Fibroblast of lung (primary cell): Measurements from ENCODE around the gene PIP4P1. TPM values are rescaled to one million over a fixed set of nuclear protein-coding genes. Genes with fewer than 3 reads are reported as not detected.
A peak's percentile ranks its signal among the peaks of the same experiment; 100 is the strongest.

Experiments used
- DNase-seq, 2 donors: peaks; one replicate each; pipeline versions ENCODE4 v3.0.0 to v3.0.0-alpha.2; 2010; ENCODE audit warnings: low read depth in 2 of 2
- H2AFZ ChIP-seq: 2 replicates; pipeline ENCODE4 v1.5.1; 2012; ENCODE audit warnings: low read length, control low read depth, inconsistent platforms
- H3K27ac ChIP-seq: 2 replicates; pipeline ENCODE4 v1.5.1; 2011; ENCODE audit warnings: low read length, control low read depth; ENCODE audit not compliant: insufficient read depth
- H3K27me3 ChIP-seq: 2 replicates; pipeline ENCODE4 v1.5.1; 2011; ENCODE audit warnings: mild to moderate bottlenecking, low read length; ENCODE audit not compliant: control insufficient read depth, insufficient read depth
- H3K36me3 ChIP-seq: 2 replicates; pipeline ENCODE4 v1.5.1; 2011; ENCODE audit warnings: low read length; ENCODE audit not compliant: control insufficient read depth, insufficient read depth
- H3K4me1 ChIP-seq: 2 replicates; pipeline ENCODE4 v1.5.1; 2011; ENCODE audit warnings: low read length; ENCODE audit not compliant: control insufficient read depth, insufficient read depth; ENCODE audit errors: extremely low read depth
- H3K4me2 ChIP-seq: 2 replicates; pipeline ENCODE4 v1.5.1; 2011; ENCODE audit warnings: low read length, control low read depth; ENCODE audit not compliant: insufficient read depth; ENCODE audit errors: extremely low read depth
- H3K4me3 ChIP-seq, 4 experiments: fragments of 200-600 bp in 1 of 4; sonication (generic) in 1 of 4; replicated peaks in 1 of 4; 2 replicates each; pipeline ENCODE4 v1.5.1; 2011 to 2016; ENCODE audit warnings: low read length in 4 of 4, low read depth in 3 of 4, mild to moderate bottlenecking in 3 of 4, control low read depth in 2 of 4, inconsistent platforms in 1 of 4, mixed read lengths in 1 of 4; ENCODE audit not compliant: insufficient read depth in 1 of 4; ENCODE audit errors: control extremely low read depth in 1 of 4
- H3K79me2 ChIP-seq: 2 replicates; pipeline ENCODE4 v1.5.1; 2012; ENCODE audit warnings: mild to moderate bottlenecking, low read length, inconsistent platforms; ENCODE audit not compliant: control insufficient read depth, insufficient read depth
- H3K9ac ChIP-seq: 2 replicates; pipeline ENCODE4 v1.5.1; 2011; ENCODE audit warnings: mild to moderate bottlenecking, low read length, control low read depth; ENCODE audit not compliant: insufficient read depth
- H3K9me3 ChIP-seq: 2 replicates; pipeline ENCODE4 v1.5.1; 2012; ENCODE audit warnings: low read depth, low read length; ENCODE audit not compliant: control insufficient read depth, insufficient read depth
- H4K20me1 ChIP-seq: 2 replicates; pipeline ENCODE4 v1.5.1; 2011; ENCODE audit warnings: low read length; ENCODE audit not compliant: control insufficient read depth, insufficient read depth; ENCODE audit errors: extremely low read depth
- EZH2 ChIP-seq: IDR thresholded peaks from 2 replicates; pipeline ENCODE4 v1.5.1; 2012; ENCODE audit warnings: low read length, control low read depth, mild to moderate bottlenecking; ENCODE audit errors: missing control alignments
- polyA plus RNA-seq, 2 donors: library from polyadenylated mRNA; depleted of rRNA in 1 of 2; stranded (reverse) in 1 of 2; unstranded in 1 of 2; fragments of >200 nt; gene quantifications; 2 replicates each; pipeline ENCODE4 v1.2.1, GENCODE V29; 2011 to 2012; ENCODE audit warnings: missing spikeins in 1 of 2
- total RNA-seq: library from RNA; depleted of rRNA; stranded (reverse); fragments of >200 nt; gene quantifications from 2 replicates; pipeline ENCODE4 v1.2.1, GENCODE V29; 2014
- TF ChIP-seq, protein P1 (sequence below), 2 donors: IDR thresholded peaks in 1 of 2; conservative IDR thresholded peaks in 1 of 2; 1 replicate in 1 of 2; 2 replicates in 1 of 2; pipeline ENCODE4 v1.5.1; 2011 to 2012; ENCODE audit warnings: low read length in 2 of 2, control low read depth in 1 of 2, inconsistent platforms in 1 of 2, low read depth in 1 of 2, mild to moderate bottlenecking in 1 of 2

The PIP4P1 gene
- total and polyA plus RNA-seq, 2 donors (not counting 1 experiment from before 2014, with no cell fraction given) = 30.9 to 34.9 TPM

DNA sequence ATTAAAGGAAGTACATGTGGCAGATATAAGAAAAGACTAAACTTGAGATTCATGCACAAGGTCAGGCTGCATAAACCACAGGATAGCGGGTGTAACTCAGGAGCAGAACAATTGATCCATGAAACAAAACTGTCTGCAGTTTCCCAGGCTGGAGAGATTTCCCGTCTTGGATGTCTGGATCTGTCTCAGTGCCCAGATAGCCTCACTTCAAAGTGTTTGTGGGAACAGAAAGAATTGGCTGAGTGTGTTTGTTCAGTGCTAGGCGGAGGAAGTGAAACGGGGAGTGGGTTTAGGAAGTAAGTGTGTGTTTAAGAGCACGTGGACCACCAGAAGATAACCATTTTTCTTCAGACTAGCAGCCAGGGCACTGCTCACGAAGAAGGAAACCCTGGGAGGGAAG, 42.7 kb upstream of the PIP4P1 start:
- DNase-seq = no peak
- Histone ChIP-seq H4K20me1 (no peaks in the 10 kb centered on the region), H3K4me3 (no peak overlapping the region), H3K4me2 (no peak overlapping the region), H3K27me3 (no peaks in the 10 kb centered on the region), H2AFZ (no peak overlapping the region), H3K9me3 (no peaks in the 10 kb centered on the region), H3K4me1 (no peaks in the 10 kb centered on the region), H3K9ac (no peak overlapping the region), H3K27ac (no peak overlapping the region), H3K36me3 (no peaks in the 10 kb centered on the region), H3K79me2 (no peaks in the 10 kb centered on the region)
- TF ChIP-seq, protein P1, sequence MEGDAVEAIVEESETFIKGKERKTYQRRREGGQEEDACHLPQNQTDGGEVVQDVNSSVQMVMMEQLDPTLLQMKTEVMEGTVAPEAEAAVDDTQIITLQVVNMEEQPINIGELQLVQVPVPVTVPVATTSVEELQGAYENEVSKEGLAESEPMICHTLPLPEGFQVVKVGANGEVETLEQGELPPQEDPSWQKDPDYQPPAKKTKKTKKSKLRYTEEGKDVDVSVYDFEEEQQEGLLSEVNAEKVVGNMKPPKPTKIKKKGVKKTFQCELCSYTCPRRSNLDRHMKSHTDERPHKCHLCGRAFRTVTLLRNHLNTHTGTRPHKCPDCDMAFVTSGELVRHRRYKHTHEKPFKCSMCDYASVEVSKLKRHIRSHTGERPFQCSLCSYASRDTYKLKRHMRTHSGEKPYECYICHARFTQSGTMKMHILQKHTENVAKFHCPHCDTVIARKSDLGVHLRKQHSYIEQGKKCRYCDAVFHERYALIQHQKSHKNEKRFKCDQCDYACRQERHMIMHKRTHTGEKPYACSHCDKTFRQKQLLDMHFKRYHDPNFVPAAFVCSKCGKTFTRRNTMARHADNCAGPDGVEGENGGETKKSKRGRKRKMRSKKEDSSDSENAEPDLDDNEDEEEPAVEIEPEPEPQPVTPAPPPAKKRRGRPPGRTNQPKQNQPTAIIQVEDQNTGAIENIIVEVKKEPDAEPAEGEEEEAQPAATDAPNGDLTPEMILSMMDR (conservative IDR thresholded peaks at IDR 0.05 in 1 of 2, IDR thresholded peaks at IDR 0.05 in 1 of 2; ENCODE audit: low read depth in 1 of 2, low read length in 2 of 2) = no peak
- no peak for TF ChIP-seq EZH2

DNA sequence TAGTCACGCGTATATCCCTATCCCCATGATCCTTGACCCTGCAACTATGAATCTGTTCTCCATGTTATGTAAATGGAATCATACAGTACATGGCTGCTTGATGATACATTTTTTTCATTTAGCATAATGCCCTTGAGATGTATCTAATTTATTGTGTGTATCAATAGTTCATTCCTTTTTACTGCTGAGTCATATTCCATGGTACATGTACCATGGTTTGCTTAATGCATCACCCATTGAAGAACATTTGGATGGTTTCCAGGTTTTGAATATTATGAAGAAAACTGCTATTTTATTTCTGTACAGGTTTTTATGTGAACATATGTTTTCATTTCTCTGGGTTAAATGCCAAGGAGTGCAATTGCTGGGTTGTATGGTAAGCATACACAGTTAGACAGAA, 40.1 kb upstream of the PIP4P1 start:
- Histone ChIP-seq H3K79me2 (no peaks in the 10 kb centered on the region), H3K9ac (no peak overlapping the region), H3K9me3 (no peaks in the 10 kb centered on the region), H4K20me1 (no peaks in the 10 kb centered on the region), H3K27me3 (no peaks in the 10 kb centered on the region), H3K36me3 (no peaks in the 10 kb centered on the region), H3K27ac (no peak overlapping the region), H3K4me2 (no peak overlapping the region), H3K4me1 (no peaks in the 10 kb centered on the region), H2AFZ (no peak overlapping the region), H3K4me3 (no peak overlapping the region)
- TF ChIP-seq, protein P1 (conservative IDR thresholded peaks at IDR 0.05 in 1 of 2, IDR thresholded peaks at IDR 0.05 in 1 of 2; ENCODE audit: low read depth in 1 of 2, low read length in 2 of 2) = no peak
- no peak for TF ChIP-seq EZH2
- DNase-seq = peak; percentile 24 to 42

DNA sequence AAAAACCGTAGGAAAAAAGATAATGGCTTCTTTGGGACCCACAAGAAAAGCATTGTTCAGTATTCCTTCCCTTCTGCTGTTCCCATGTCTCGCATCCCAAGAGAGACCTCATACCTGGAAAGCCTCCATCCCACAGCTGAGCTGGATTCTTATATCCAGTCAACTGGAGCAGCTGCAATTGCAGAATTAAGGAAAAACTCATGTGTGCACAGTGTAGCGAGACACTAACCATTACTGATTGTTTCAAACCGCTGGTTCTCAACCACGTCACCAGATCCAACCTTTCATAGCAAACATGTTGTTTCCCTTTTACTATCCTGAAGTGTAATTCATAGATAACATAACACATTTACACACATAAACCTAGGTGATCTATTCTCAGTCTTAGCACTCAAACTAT, 38.6 kb upstream of the PIP4P1 start:
- Histone ChIP-seq H3K79me2 (no peaks in the 10 kb centered on the region), H3K4me3 (no peak overlapping the region), H3K4me2 (no peak overlapping the region), H4K20me1 (no peaks in the 10 kb centered on the region), H3K9ac (no peak overlapping the region), H2AFZ (no peak overlapping the region), H3K4me1 (peaks cover 2% of the 10 kb centered on the region), H3K9me3 (no peaks in the 10 kb centered on the region), H3K27ac (no peak overlapping the region), H3K27me3 (no peaks in the 10 kb centered on the region), H3K36me3 (no peaks in the 10 kb centered on the region)
- no peak for TF ChIP-seq EZH2
- TF ChIP-seq, protein P1 (conservative IDR thresholded peaks at IDR 0.05 in 1 of 2, IDR thresholded peaks at IDR 0.05 in 1 of 2; ENCODE audit: low read depth in 1 of 2, low read length in 2 of 2) = no peak
- DNase-seq = no peak
